Fibroblast of the aortic adventitia (primary cell): ENCODE data around the gene FLYWCH2. TPM values are rescaled to one million over a fixed set of nuclear protein-coding genes. Genes with fewer than 3 reads are reported as not detected.

Experiments
- DNase-seq: peaks from one replicate; pipeline ENCODE4 v3.0.0-alpha.2; 2010; ENCODE audit warnings: low read depth
- H3K4me3 ChIP-seq: 2 replicates; pipeline ENCODE4 v1.5.1; 2011; ENCODE audit warnings: low read depth, mild to moderate bottlenecking, control low read depth, low read length, moderate library complexity
- CTCF ChIP-seq: IDR thresholded peaks from 2 replicates; pipeline ENCODE4 v1.5.1; 2011; ENCODE audit warnings: mild to moderate bottlenecking, low read length, control low read depth, inconsistent platforms; ENCODE audit not compliant: insufficient read depth
- total RNA-seq: library from RNA; depleted of rRNA; stranded (reverse); fragments of >200 nt; gene quantifications from 2 replicates; pipeline ENCODE4 v1.2.3, GENCODE V29; 2012; ENCODE audit warnings: low replicate concordance

Gene FLYWCH2
- total RNA-seq, 1 donor: 48.9 TPM

GRCh38 chr16:2900526-2901075 is 17.6 kb downstream of the FLYWCH2 start:
- no peak overlapping the region for H3K4me3 ChIP-seq
- TF ChIP-seq CTCF: no peak
- DNase-seq: no peak

GRCh38 chr16:2902337-2903130 is 19.5 kb downstream of the FLYWCH2 start:
- no peak for TF ChIP-seq CTCF
- H3K4me3 ChIP-seq: no peak overlapping the region
- DNase-seq: no peak

- peak overlapping the region; percentile 81 for H3K4me3 ChIP-seq
- DNase-seq: peak; percentile 81
- peak; percentile 92 for TF ChIP-seq CTCF
These were observed 21.3 kb downstream of the FLYWCH2 start for GRCh38 chr16:2904100-2904921.

- no peak for DNase-seq
- TF ChIP-seq CTCF: no peak
- H3K4me3 ChIP-seq: peak overlapping the region; percentile 81
These were observed 21.9 kb downstream of the FLYWCH2 start for GRCh38 chr16:2904922-2905240.

GRCh38 chr16:2905241-2905987 is 22.4 kb downstream of the FLYWCH2 start:
- peak; percentile 99 for DNase-seq
- no peak for TF ChIP-seq CTCF
- H3K4me3 ChIP-seq: peak overlapping the region; percentile 81

GRCh38 chr16:2905988-2906387 is 23.0 kb downstream of the FLYWCH2 start:
- no peak for TF ChIP-seq CTCF
- H3K4me3 ChIP-seq: no peak overlapping the region
- DNase-seq: no peak
